VCaP (cell line): Measurements from ENCODE around the gene EEF2.
A peak's percentile ranks its signal among the peaks of the same experiment; 100 is the strongest.

ENCODE experiments used
- H3K27ac ChIP-seq: fragments of 450-650 bp; 2 replicates; pipeline ENCODE4 v1.5.1; 2017
- CTCF ChIP-seq: fragments of 450-650 bp; conservative IDR thresholded peaks from 2 replicates; pipeline ENCODE4 v1.5.1; 2017; ENCODE audit warnings: mild to moderate bottlenecking, moderate library complexity

Gene EEF2

GRCh38 chr19:3976495-3977241, 8.6 kb downstream of the EEF2 start:
- TF ChIP-seq CTCF, result no peak
- no peak overlapping the region for H3K27ac ChIP-seq

GRCh38 chr19:3975637-3976087, 9.6 kb downstream of the EEF2 start:
- no peak for TF ChIP-seq CTCF
- H3K27ac ChIP-seq, result no peak overlapping the region

GRCh38 chr19:3975144-3975543, 10.1 kb downstream of the EEF2 start:
- TF ChIP-seq CTCF, result no peak
- no peak overlapping the region for H3K27ac ChIP-seq

GRCh38 chr19:3970808-3971598, 14.3 kb downstream of the EEF2 start, which contains the start of gene DAPK3:
Gene DAPK3, minus strand, starts transcription at chr19:3971099. Its CDS starts 1,364 bp downstream, at chr19:3969735.
- H3K27ac ChIP-seq, result peak within 1 kb of the TSS; percentile 65
- TF ChIP-seq CTCF, result no peak

- no peak for TF ChIP-seq CTCF
- H3K27ac ChIP-seq, result peak overlapping the region; percentile 65
Measured at GRCh38 chr19:3970313-3970807, 14.9 kb downstream of the EEF2 start.

- peak; percentile 17; the same call in 1 of the 2 replicates for TF ChIP-seq CTCF
- peak overlapping the region; percentile 65 for H3K27ac ChIP-seq
Measured at GRCh38 chr19:3969435-3970312, 15.6 kb downstream of the EEF2 start.
